Activated CD8-positive, alpha-beta memory T cell treated with anti-CD3 and anti-CD28 coated beads for 48 hours (primary cell): ENCODE results near the gene CUX1.
"Not testable (repeated sequence)": the region's sequence is repeated elsewhere in the genome, so short reads cannot be mapped to it uniquely, and the experiment has no call there.

ENCODE experiments used
- DNase-seq, 3 experiments: peaks; one replicate each; pipeline ENCODE4 v3.0.0-alpha.2; 2020; ENCODE audit warnings: low read depth in 2 of 3, low spot score in 2 of 3

Gene CUX1

GRCh38 chr7:101976411-101976810 is 159.0 kb downstream of the CUX1 start:
- no peak for DNase-seq

GRCh38 chr7:101977249-101977648 is 159.8 kb downstream of the CUX1 start:
- DNase-seq = no peak

- no peak for DNase-seq
These were observed 161.3 kb downstream of the CUX1 start for GRCh38 chr7:101978683-101979082.

- no peak for DNase-seq
These were observed 165.9 kb downstream of the CUX1 start for GRCh38 chr7:101983147-101983811.

GRCh38 chr7:101984133-101984879 is 166.9 kb downstream of the CUX1 start:
- DNase-seq = no peak

- no peak for DNase-seq
These were observed 167.9 kb downstream of the CUX1 start for GRCh38 chr7:101985057-101985902.

GRCh38 chr7:101985903-101986734 is 168.7 kb downstream of the CUX1 start:
- DNase-seq = no peak

- DNase-seq = no peak
These were observed 170.1 kb downstream of the CUX1 start for GRCh38 chr7:101987494-101987893.

GRCh38 chr7:101988060-101988459 is 170.6 kb downstream of the CUX1 start:
- DNase-seq = not testable (repeated sequence)

GRCh38 chr7:101988513-101988912 is 171.1 kb downstream of the CUX1 start:
- no peak for DNase-seq

GRCh38 chr7:101989101-101989500 is 171.7 kb downstream of the CUX1 start:
- DNase-seq = no peak

GRCh38 chr7:101990811-101991418 is 173.5 kb downstream of the CUX1 start:
- no peak for DNase-seq

GRCh38 chr7:101991860-101992259 is 174.4 kb downstream of the CUX1 start:
- DNase-seq = no peak

- DNase-seq = no peak
These were observed 175.9 kb downstream of the CUX1 start for GRCh38 chr7:101993311-101993710.

- no peak for DNase-seq
These were observed 177.7 kb downstream of the CUX1 start for GRCh38 chr7:101995121-101995520.

GRCh38 chr7:101996131-101996691 is 178.8 kb downstream of the CUX1 start:
- DNase-seq = no peak

- no peak for DNase-seq
These were observed 179.4 kb downstream of the CUX1 start for GRCh38 chr7:101996876-101997275.

GRCh38 chr7:101998029-101998905 is 180.8 kb downstream of the CUX1 start:
- DNase-seq = no peak

GRCh38 chr7:101998906-101999240 is 181.4 kb downstream of the CUX1 start:
- no peak for DNase-seq
